ENCODE measurements around the gene HSF2BP. TPM values are rescaled to one million over a fixed set of nuclear protein-coding genes. Genes with fewer than 3 reads are reported as not detected.
A peak's percentile ranks its signal among the peaks of the same experiment; 100 is the strongest.

The HSF2BP gene
- total RNA-seq, 3 donors from 2014 or later = 0.32 to 0.48 (median 0.47) TPM

DNA sequence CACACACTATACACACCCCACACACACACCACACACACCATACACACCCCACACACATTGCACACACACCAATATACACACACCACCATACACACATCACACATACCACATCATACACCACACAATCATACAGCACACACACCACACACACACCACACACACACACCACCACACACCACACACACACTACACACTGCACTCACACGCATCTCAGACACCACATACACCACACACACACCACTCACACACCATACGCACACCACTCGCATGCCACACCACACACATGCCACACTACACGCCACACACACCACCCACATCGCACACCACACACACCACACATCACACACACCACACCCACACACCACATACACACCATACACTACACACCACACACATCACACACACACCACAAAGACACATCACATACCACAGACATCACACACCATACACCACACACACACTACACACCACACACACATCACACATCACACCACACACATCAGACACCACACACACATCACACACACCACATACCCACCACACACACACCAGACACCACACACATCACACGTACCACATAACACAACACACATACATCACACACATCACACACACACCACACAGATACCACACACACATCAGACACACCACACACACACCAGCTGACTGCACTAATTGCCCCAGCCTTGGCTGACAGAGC is 54.6 kb downstream of the HSF2BP start:
- DNase-seq (no peak), ATAC-seq (no peak)
- intact Hi-C loops (cut with DNase I, micrococcal nuclease) = no loop called here
- no peak for TF ChIP-seq CTCF (IDR thresholded peaks at IDR 0.05)
- Histone ChIP-seq H3K4me3 (no peak overlapping the region), H3K36me3 (ENCODE audit: low read depth) (no peaks in the 10 kb centered on the region), H3K9me3 (no peaks in the 10 kb centered on the region), H3K4me1 (ENCODE audit: low read depth) (peaks cover 3% of the 10 kb centered on the region)

GRCh38 chr21:43603641-43604504 is 55.4 kb downstream of the HSF2BP start:
- Histone ChIP-seq H3K36me3 (ENCODE audit: low read depth) (no peaks in the 10 kb centered on the region), H3K9me3 (no peaks in the 10 kb centered on the region), H3K4me3 (no peak overlapping the region), H3K4me1 (ENCODE audit: low read depth) (no peaks in the 10 kb centered on the region)
- no peak for TF ChIP-seq CTCF (IDR thresholded peaks at IDR 0.05)
- intact Hi-C loops (cut with DNase I, micrococcal nuclease) = no loop called here
- no peak for ATAC-seq
- DNase-seq = no peak

GRCh38 chr21:43603233-43603626 is 56.1 kb downstream of the HSF2BP start:
- Histone ChIP-seq H3K4me1 (ENCODE audit: low read depth) (no peaks in the 10 kb centered on the region), H3K4me3 (no peak overlapping the region), H3K36me3 (ENCODE audit: low read depth) (no peaks in the 10 kb centered on the region), H3K9me3 (no peaks in the 10 kb centered on the region)
- DNase-seq (no peak), ATAC-seq (peak; percentile 31)
- no peak for TF ChIP-seq CTCF (IDR thresholded peaks at IDR 0.05)
- intact Hi-C loops (cut with DNase I, micrococcal nuclease) = no loop called here

DNA sequence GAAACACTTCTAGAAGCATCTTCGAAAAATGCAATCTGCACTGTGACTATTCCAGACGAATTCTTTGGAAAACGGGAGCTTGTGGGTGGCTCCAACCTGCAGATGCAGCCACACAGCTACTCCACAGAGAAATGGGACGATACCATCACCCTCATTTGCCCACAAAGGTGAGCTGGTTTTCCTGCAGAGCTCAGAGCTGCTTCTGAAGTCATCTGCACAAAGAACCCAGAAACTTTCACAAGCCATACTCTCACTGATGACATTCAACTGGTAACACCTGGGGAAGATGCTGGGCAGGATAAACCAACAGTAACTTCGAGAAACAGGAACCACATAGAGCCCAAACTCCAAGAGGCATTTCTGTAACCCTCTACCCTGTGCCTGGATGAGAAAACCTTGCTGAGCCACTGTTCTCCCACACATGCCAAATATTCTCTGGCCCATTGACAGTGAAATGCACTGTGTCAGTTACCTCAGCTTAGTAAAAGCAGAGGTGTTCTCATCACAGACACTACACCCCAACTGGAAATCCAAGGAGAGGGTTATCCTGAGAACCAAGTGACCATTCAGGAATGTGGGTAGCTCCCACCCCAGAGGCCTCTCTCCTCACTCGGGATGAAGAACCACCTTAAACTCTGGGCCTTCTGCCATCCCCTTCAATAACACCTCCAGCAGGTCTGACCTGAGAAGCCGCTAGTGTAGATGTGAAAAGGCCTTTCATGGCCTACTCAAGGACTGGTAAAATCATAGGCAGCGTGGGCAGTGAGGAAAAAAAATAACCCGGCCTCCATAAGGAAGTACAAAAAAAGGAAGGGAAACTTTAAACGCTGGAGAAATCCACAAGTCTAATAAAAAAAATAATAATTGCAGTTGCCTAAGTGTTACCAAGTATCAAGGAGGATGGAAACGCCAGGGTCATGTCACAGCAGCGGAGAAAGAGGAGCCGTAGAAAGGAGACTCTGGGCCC is 56.7 kb downstream of the HSF2BP start:
- no peak for TF ChIP-seq CTCF (IDR thresholded peaks at IDR 0.05)
- Histone ChIP-seq H3K9me3 (no peaks in the 10 kb centered on the region), H3K36me3 (ENCODE audit: low read depth) (no peaks in the 10 kb centered on the region), H3K4me3 (no peak overlapping the region), H3K4me1 (ENCODE audit: low read depth) (no peaks in the 10 kb centered on the region)
- intact Hi-C loops (cut with DNase I, micrococcal nuclease) = no loop called here
- DNase-seq = no peak
- ATAC-seq = no peak

DNA sequence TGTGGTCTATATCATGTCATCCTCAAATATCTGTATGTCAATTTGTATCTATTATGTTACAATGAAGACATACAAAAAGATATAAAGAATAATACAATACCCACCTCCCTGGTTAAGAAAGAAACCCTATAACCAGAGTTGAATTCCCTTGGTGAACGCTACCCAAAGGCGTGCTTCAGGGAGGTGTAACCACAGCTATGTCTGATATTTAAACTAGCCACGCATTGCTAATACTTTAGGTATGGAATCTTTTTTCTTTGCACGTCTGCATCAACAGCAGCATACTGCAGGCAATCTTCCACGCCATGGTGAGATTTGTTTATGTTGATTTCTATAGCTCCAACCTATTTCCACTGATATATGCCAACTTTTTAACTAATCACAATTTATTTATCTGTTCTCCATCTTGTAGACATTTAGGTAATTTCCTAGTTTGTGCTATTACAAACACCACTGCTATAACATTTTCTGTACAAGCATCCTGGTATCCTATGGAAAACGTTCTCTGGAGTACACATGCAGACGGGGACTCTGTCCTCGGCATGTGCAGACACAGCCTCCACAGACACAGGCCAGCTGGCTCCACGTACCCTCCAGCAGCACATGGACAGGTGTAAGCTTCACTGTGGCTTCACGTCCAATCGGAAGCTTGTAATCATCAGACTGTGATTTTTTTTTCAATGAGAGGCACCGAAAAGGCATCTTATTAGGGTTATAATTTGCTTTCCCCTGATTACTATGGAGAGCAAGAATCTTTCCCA is 58.5 kb downstream of the HSF2BP start:
- no peak for DNase-seq
- H3K9me3 ChIP-seq = no peaks in the 10 kb centered on the region
- intact Hi-C loops (cut with DNase I, micrococcal nuclease) = no loop called here
- no peaks in the 10 kb centered on the region for H3K36me3 ChIP-seq (ENCODE audit: low read depth)
- H3K4me3 ChIP-seq = no peak overlapping the region
- no peak for ATAC-seq
- H3K4me1 ChIP-seq (ENCODE audit: low read depth) = no peaks in the 10 kb centered on the region
- TF ChIP-seq CTCF (IDR thresholded peaks at IDR 0.05) = no peak
